PC-3 (cell line): ENCODE measurements around the gene CMTM5.

Source experiments
- EZH2 ChIP-seq: fragments of 300-600 bp; sonication (generic); IDR thresholded peaks from one replicate; pipeline ENCODE4 v1.6.1; 2017; ENCODE audit warnings: antibody characterized with exemption, mild to moderate bottlenecking, low read length; ENCODE audit not compliant: unreplicated experiment
- EZH2phosphoT487 ChIP-seq: fragments of 300-600 bp; sonication (generic); IDR thresholded peaks from 2 replicates; pipeline ENCODE4 v1.6.1; 2018; ENCODE audit warnings: mild to moderate bottlenecking, antibody characterized with exemption, low read length, borderline replicate concordance
- TF ChIP-seq, protein P1 (sequence below): fragments of 300-600 bp; sonication (generic); conservative IDR thresholded peaks from 2 replicates; pipeline ENCODE4 v1.5.1; 2017; ENCODE audit warnings: antibody characterized with exemption, low read depth, mild to moderate bottlenecking, low read length

DNA sequence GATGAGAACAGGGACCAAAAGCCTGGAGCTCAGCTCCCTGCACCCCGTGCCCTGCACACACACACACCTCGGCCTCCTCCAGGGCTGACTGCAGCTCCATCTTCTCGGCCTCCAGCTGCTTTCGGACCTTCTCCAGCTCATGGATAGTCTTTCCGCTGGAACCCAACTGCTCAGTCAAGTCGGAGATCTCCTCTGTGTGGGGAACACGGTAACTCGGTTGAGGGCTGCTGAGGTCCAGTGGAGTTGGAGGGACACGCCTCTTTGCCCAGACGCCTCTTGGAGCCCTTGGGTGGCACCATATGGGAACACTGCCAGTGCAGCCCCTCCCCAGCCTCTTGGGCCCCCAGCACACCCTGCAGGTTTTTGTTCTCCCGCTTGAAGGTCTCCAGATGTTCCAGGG lies 40.0 kb downstream of the CMTM5 start:
- TF ChIP-seq, protein P1, sequence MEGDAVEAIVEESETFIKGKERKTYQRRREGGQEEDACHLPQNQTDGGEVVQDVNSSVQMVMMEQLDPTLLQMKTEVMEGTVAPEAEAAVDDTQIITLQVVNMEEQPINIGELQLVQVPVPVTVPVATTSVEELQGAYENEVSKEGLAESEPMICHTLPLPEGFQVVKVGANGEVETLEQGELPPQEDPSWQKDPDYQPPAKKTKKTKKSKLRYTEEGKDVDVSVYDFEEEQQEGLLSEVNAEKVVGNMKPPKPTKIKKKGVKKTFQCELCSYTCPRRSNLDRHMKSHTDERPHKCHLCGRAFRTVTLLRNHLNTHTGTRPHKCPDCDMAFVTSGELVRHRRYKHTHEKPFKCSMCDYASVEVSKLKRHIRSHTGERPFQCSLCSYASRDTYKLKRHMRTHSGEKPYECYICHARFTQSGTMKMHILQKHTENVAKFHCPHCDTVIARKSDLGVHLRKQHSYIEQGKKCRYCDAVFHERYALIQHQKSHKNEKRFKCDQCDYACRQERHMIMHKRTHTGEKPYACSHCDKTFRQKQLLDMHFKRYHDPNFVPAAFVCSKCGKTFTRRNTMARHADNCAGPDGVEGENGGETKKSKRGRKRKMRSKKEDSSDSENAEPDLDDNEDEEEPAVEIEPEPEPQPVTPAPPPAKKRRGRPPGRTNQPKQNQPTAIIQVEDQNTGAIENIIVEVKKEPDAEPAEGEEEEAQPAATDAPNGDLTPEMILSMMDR, result no peak
- no peak for TF ChIP-seq EZH2phosphoT487
- no peak for TF ChIP-seq EZH2
